HuH-7 (cell line): ENCODE results near the gene DOCK10.

Source experiments
- DNase-seq: peaks from one replicate; pipeline ENCODE4 v3.0.0; 2011; ENCODE audit warnings: low spot score

Gene DOCK10

DNA sequence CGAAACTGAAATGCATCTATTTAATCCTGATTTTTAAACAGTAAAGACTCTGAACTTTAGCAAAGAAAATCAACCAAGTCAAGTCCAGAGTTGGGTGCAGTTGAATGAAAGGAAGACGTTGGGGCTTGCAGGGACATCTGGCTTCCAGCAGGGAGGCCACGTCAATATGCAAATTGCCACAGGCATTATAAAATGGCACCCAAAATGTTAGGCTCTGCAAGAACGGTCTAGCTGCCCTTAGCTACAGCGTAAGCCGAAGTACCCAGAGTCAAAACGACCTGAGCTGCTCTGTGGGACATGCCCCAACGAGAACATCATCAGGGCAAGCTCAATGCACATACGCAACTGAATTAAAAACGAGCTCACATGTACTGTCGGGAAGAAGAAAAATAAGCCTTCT, 30.7 kb downstream of the DOCK10 start:
- DNase-seq = no peak

DNA sequence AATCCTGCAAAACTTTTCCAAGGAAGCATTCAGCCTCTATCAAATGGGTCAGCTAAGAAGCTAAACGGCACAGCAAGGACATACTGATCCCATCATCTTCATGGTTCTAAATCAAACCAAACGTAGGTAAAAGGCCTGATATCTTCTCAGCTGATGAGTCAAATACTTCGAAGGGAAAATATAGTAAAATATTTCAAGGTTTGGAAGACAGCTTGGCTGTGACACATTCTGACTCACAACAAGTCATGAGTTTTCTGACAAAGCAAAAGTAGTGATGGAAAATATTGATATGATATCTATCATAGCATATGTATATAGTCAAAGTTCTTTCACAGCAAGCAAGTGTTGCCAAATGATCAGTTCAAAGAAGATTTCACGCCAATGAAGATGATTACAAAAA, 31.5 kb downstream of the DOCK10 start:
- DNase-seq = no peak

DNA sequence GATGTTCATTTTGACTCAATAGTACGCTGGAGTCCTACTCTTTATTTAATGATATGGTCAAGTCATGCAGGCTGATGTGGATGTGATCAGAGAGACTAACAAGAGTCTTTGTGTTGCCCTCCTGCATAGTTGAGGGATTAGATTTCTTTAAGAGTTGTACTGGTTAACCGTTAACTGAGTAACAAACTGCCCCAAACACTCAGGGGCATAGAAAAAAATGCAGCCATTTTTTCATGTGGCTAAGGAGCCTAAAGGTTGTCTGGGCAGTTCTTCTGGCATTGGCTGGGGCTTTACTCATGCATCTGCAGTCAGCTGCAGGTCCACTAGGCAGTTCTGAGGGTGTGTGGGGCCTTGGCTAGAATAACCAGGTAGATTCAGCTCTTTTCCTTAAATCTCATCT, 32.5 kb downstream of the DOCK10 start:
- DNase-seq = no peak

DNA sequence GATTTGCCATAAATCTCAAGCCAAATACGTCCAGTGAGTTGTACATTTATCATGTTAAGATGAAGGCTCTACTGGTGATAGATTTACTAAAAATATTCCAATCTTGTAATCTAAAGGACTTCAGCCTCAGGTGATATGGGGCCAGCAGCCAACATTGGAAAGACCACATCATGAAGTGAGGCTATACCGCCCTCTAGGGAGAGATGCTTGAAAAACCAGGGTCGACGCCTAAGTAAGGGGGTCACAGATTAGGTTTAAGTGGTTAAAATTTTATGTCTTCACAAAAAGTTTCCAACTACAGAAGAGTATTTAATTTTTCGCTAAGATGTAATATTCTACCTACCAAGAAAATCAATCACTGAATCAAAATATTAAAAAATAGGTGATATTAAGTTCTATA, 33.3 kb downstream of the DOCK10 start:
- DNase-seq = no peak

DNA sequence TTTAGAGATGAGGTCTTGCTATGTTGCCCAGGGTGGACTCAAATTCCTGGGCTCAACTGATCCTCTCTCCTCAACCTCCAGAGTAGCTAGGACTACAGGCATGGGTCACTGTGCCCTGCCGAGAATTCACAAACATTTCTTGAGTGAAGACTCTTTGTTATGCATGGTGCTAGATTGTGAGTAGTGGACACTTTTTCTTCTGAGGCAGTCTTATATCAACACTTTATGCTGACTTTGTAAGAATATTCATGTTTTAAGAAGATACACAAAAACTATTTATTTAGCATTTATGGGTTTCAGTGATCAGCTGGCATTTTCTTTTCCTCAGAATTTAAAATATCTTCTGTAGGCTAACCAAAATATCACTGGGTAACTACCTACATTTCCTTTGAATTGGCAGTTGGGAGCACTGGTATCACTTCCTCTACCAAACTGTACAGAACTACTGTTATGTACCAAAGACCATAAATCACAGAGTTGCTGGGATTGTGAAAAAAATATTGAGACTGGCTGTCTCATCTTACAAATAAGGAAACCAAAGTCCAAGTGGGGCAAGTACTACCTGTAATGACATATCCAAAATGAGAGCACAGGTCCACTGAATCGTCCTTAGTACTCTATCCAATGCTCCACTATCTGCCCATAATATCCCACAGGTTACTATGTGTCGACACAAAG, 34.0 kb downstream of the DOCK10 start:
- no peak for DNase-seq

DNA sequence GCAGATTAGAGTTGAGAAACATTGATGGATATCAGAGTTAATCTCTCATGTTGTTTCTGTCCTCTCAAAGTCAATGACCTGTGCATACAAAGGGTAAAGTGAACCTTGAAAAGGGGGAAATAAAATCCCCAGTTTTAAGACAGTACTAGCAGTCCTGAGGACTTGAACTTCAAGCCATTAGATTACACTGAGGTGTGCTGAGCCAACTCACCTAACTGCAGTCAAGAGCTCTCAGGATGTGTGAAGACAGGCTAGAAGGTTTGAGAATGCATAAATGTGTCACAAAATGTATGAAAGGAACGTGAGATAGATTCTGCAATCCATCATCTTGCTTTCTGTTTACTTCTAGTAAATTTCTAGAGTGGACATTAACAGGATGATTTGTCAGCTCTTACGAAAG, 35.5 kb downstream of the DOCK10 start:
- DNase-seq = no peak

DNA sequence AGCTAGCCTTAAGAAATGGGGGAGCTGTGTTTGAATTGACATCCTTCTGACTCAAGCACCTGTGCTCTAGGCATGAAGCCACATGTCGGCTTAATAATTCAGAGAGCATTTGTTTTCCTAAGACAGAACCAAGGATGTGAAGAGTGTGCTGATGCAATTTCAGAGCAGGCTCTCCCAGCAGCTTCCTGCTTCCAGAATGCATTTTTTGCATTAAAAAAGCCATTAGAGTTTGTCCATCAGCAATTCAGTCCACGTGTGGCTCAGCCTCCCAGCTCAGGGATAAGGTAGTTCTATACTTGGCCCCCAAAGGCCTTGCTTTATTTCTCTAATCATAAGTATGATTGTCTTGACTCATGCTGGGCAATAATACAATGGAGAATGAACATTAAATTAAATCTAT, 37.7 kb downstream of the DOCK10 start:
- no peak for DNase-seq

DNA sequence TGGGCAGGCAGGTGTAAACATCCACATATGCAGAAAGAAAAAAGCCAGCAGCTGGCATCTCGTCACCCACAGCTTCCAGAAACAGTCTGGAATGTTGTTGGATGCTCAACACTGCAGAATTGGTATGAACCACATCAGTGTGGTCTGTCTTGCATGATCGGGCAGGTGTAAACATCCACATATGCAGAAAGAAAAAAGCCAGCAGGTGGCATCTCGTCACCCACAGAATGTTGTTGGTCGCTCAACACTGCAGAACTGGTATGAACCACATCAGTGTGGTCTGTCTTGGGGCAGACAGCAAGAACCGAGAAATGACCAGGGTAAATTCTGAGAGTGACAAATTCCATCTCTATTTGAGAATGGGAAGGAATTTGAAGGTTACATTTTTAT, 39.6 kb downstream of the DOCK10 start:
- DNase-seq = no peak

DNA sequence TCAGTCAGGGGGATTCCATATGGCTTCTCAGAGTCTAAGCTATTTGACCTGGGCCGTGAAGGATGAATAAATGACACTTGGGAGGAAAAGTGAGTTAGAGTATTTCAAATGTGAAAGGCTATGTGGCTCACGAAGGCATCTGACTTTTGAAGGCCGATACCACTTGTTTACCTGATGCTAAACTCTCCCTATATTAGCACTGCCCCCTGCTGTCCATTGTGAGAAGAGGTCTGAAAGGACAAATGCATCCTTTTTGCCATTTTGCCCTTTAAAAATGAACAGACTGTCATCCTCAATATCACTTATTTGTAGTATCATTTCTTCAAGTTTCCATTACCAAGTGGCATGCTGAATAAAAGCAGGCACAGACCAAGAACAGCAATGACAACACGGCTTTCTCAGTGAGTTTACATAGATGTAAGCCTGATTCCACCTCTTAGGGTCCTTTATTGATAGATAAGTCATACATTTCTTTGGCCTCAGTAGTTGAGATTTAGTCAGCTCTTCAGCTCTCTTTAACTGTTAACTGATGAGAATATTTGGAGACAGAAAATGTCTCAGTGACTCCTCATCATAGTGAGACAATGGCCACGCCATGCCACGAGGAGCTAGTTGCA, 40.1 kb downstream of the DOCK10 start:
- peak; percentile 9 for DNase-seq

DNA sequence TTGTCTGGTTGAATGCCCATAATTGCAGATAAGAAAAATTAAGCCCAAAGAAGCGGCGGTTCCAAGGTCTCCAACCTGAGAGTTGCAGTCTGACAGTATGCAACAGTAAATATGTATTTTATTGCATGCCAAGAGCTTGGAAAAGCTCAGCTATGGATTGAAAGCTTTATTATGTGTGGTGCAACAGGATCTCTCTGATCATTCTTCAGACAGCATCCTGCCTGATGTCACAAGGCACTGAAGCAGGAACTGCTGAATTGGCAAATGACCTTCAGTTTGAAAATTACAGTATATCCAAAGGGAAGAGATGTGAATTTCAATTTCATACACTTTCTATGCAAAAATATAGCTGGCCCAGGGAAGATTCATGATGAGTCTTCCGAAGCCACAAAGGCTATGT, 42.5 kb downstream of the DOCK10 start:
- no peak for DNase-seq

DNA sequence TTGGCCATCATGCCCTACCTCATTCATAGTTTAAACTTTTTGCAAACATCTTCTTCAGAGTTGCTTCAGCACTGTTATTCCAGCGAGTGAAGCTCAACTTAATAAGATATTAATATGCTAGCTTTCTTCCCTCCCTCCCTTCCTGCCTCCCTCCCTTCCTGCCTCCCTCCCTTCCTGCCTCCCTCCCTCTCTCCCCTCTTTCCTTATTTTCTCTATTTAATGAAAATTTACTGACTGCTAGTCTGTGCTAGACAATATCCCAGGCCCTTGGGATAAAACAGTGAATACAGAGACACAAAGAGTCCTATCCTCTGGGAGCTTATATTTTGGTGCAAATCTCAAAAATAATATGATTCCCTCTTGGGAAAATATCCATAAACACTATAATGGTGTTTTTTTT, 42.9 kb downstream of the DOCK10 start:
- no peak for DNase-seq

DNA sequence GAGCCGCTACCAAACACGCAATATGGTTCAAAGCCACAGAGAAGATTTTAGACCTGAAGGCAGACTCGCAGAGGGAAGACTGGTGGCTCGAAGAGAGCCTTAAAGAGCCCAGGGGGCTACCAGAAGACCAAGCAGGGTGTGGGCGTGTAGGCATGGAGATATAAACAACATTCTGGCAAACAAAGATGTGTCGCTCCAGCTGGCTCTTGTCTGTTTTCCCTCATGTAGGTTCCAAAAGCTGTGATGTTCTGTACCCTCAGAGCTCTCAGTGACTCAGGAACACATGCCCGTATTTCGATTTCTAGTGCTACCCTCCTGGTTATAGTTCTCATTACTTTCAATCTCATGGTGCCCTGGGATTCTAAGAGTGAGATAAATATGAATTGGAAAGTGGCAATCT, 44.5 kb downstream of the DOCK10 start:
- DNase-seq = no peak

DNA sequence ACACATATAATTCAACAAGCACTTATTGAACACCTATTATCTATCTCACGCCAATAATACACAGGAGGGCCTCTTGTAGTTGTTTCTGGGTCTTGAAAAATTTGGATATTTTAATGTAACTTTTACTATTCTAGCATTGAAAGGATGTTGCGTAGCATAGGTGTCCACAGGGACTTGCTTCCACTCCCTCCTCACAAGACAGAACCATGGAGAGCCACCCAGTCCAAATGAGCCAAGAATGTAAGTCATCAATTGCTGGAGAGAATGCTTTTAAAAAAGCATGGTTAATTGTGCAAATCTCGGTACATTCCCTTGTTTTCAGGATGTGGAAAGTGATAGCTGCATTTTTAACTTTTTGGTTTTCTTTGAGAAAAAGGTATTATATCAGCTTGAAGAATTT, 46.8 kb downstream of the DOCK10 start:
- no peak for DNase-seq

DNA sequence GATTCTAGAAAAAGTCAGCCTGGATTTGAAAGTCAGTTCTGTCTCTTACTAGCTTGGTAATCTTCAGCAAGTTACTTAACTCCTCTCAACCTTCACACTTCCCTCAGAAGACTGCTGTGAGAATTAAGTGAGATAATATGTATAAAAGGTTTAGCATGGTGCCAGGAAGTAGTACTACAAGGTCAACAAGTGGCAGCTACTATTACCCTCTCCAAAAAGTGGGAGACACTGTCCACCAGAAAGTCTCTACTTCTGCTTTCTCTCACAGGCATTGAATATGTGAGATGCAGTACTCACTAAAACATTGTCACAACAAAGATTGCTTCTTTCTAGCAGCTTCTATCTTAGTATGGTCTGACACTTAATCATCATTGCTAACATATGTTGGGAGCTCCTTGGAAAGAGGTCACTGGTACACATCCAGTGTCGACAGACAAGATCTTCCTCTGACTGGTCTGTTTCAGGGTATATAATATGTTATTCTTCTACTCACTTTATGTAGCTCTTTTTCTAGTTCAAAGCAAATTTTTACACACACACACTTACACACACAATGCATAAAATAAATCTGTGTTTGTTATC, 47.9 kb downstream of the DOCK10 start:
- DNase-seq = no peak

DNA sequence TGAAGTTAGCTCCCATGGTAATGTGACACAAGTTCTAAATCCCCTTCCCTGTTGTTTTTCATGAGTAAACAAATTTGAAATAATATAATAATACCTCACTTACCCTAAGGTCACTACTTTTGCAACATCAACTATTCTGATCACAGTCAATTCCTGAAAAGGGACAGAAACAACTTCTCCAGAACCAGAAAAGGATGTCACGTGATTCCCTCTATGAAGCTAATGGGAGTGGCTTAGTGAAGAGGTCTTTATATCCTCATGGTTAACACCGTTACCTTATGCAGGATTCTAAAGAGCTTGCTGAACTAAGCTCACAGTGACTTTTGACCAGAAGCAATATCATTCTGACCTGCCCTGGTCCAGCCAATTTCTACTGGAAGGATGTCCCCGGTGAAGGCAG, 51.6 kb downstream of the DOCK10 start:
- no peak for DNase-seq

DNA sequence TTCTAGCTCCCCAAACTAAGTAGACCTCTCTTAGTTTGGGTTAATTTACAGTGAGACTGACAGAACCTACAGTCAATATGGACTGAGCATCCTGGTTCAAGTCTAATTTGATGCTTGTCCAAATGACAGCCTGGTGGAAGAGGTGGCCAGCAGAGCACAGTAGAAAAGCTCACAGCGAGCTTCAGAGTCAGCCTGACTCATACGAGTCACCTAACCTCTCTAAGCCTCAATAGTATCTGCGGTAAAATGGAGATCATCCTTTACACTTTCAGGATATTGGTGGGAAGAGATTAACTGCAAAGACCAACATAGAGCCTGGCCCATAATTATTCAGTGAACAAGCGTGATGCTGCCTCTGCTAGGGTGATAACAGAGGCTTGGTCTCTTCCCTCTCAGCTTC, 54.5 kb downstream of the DOCK10 start:
- DNase-seq = no peak

DNA sequence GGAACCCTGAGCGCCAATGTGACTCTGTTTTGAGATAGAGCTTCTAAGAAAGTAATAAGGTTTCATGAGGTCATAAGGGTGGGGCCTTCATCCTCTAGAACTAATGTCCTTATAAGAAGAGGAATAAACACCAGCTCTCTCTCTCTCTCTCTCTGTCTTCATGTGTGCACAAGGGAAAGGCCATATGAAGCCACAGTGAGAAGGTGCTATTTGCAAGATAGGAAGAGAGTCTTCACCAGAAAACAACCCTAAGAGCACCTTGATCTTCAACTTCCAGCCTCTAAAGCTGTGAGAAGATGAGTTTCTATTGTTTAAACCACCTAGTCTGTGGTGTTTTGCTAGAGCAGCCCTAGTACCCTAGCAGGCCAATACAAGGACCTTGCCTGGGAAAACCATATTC, 55.8 kb downstream of the DOCK10 start:
- DNase-seq = no peak

DNA sequence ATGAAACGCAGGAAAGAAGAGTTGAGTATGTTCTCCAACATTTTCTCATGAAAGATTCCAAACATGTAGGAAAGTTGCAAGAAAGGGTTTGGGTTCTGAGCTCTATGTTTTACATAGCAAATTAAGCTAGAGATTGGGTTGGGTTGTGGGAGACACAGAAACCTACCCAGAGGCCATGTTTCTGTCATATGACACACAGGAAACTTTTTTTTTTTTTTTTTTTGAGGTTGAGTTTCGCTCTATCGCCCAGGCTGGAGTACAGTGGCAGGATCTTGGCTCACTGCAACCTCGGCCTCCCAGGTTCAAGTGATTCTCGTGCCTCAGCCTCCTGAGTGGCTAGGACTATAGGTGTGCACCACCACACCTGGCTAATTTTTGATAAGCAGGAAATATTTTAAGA, 57.6 kb downstream of the DOCK10 start:
- DNase-seq = no peak

DNA sequence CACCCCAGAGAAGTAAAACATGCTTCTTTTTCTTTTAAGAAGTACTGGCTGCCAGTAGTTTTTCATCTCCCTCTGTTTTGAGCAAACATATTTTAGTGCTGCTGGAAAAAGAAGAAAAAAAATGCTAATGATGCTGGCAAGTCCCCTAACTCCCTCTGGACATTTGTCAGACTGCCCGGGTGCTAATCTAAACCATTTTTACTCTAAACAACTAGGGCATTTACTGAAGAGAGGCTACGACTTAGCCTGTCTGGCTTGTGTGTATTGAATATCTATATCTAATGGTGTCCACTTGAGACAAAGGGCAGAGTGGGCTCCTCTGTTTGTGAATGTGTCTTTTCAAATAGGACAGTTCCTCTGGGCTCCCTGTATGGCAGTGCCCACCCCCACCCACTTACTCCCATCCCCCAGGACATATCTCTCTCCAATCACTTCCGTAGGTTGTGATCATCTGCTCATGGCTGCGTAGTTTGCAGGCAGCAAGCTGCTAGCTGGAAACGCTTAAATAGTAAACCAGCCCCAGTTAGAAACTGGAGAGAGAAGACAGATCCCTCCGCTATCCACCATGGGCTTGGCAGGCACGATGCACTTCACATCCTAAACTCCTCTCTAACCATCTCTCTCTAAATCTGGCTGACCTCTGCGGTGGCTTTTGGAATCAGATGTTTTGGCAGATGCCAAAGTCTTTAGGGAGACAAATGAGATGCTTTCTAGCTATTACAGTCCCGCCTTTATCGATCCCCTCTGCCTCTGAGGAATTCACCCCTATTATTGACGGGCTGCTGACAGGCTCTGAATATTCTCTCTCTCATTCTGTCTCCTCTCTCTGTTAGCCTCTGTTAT, 58.3 kb downstream of the DOCK10 start:
- DNase-seq = no peak

DNA sequence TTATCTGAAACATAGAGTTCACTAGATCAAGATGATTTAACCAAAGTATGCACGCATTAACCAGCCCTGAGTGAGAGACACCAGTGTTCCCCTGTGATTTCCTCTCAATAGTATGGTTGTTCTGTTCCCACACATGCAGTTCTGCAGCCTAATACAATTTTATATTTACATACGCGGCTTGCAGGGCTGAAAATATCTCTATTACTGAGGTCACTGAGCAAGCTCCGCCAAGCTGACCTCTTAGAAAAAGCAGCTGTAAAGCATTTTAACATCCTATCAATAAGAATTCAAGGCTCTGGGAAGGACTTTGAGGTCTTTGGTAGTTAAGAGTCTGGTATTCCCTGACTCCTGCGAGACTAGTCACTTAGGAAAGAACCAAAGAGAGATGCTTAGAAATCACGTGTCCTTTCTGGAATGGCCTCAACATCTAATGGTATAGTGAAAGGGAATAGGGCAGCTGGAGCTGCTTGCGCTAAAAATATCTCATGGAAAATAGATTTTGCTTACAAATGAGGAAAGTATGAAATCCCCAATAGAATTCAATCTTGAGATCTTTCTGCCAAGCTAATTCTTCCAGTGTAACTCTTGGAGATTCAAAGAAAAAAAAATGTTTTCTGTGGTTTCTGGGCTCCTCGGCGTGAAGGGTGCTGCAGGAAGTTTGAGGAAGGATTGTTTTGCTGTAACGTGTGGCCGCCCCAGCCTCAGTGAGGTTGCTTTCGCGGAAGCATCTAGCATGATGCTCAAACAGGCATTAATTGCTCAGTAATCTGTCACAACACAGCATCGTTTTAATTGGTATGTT, 59.2 kb downstream of the DOCK10 start:
- DNase-seq = no peak

DNA sequence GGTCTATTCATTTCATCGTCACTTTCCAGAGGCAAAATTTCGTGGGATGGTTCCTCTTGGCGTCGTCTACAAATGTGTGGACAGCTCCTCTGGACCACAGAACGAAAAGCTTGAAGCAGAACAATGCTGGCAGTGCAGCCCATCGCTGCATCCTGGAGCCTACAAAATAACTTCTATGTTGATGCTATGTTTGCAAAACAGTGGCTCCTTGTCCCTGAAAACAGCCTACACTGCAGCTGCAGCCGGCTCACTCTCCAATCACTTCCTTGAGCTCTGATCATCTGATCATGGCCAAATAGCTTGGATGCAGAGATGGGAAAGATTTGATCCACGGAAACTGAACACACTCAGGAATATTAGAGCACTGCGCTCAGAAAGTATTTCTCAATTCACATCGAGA, 60.0 kb downstream of the DOCK10 start:
- DNase-seq = no peak
